A673 (cell line): ENCODE measurements around the gene S100A11.

Source experiments
- CTCF ChIP-seq: fragments of 300-800, 200-600 bp; sonication (generic); conservative IDR thresholded peaks from 2 replicates; pipeline ENCODE4 v1.5.1; 2017; ENCODE audit warnings: low read depth, mild to moderate bottlenecking, antibody characterized with exemption, low read length, moderate library complexity, mixed read lengths
- EZH2 ChIP-seq: fragments of 200-600 bp; sonication (generic); IDR thresholded peaks from 2 replicates; pipeline ENCODE4 v1.6.1; 2017; ENCODE audit warnings: borderline replicate concordance, low read depth, mild to moderate bottlenecking, mixed read lengths, antibody characterized with exemption, low read length; ENCODE audit not compliant: poor library complexity, severe bottlenecking

DNA sequence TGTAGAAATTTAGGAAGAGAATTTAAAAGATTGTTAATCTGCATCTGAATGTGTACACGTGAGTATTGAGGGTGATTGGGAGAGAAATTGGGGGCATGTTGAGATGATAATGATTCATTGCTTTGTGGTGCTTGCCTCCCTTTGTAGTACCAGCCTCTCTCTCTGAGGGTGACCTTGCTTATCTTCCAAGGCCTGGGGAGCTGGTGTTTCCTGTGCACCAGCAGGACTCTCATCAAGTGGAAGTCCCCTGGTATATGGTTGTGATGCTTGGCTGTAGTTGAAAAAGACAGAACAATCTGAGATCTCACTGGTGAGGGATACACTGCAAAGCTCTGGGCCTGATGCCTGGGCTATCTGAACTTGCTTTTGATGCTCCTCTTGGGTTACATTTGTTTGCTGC is 48.0 kb upstream of the S100A11 start:
- TF ChIP-seq CTCF: no peak
- TF ChIP-seq EZH2: no peak
